Neuronal stem cell (in vitro differentiated cells): ENCODE measurements around the gene FOXL3. TPM values are rescaled to one million over a fixed set of nuclear protein-coding genes. Genes with fewer than 3 reads are reported as not detected.
"Not testable (repeated sequence)": the region's sequence is repeated elsewhere in the genome, so short reads cannot be mapped to it uniquely, and the experiment has no call there.

ENCODE experiments used
- DNase-seq: peaks from one replicate; pipeline ENCODE4 v3.0.0-alpha.2; 2013; ENCODE audit warnings: low spot score
- H2AFZ ChIP-seq: one replicate; pipeline ENCODE4 v1.6.1; 2013; ENCODE audit warnings: mild to moderate bottlenecking, low read length, inconsistent platforms
- H2AK5ac ChIP-seq: 2 replicates; pipeline ENCODE4 v1.6.1; 2013; ENCODE audit warnings: low read depth, mild to moderate bottlenecking, inconsistent platforms, low read length, moderate library complexity, mixed read lengths
- H2BK120ac ChIP-seq: 2 replicates; pipeline ENCODE4 v1.6.1; 2013; ENCODE audit warnings: low read depth, mild to moderate bottlenecking, inconsistent platforms, low read length, moderate library complexity, mixed read lengths
- H2BK12ac ChIP-seq: one replicate; pipeline ENCODE4 v1.6.1; 2013; ENCODE audit warnings: low read length, inconsistent platforms
- H2BK15ac ChIP-seq: 2 replicates; pipeline ENCODE4 v1.6.1; 2013; ENCODE audit warnings: mild to moderate bottlenecking, low read length, inconsistent platforms, mixed read lengths
- H2BK5ac ChIP-seq: one replicate; pipeline ENCODE4 v1.6.1; 2013; ENCODE audit warnings: inconsistent platforms, mild to moderate bottlenecking, low read length, moderate library complexity
- H3K14ac ChIP-seq: one replicate; pipeline ENCODE4 v1.6.1; 2013; ENCODE audit warnings: low read length, inconsistent platforms
- H3K18ac ChIP-seq: 2 replicates; pipeline ENCODE4 v1.6.1; 2013; ENCODE audit warnings: low read length, inconsistent platforms
- H3K23ac ChIP-seq: 2 replicates; pipeline ENCODE4 v1.6.1; 2013; ENCODE audit warnings: low read depth, mild to moderate bottlenecking, mixed read lengths, low read length, inconsistent platforms; ENCODE audit not compliant: poor library complexity
- H3K27ac ChIP-seq: replicated peaks from 3 replicates; pipeline ENCODE4 v1.5.1; 2013; ENCODE audit warnings: low read length, inconsistent platforms
- H3K27me3 ChIP-seq, 3 experiments: 2 replicates each; pipeline ENCODE4 v1.6.1; 2013; ENCODE audit warnings: low read length in 3 of 3, mild to moderate bottlenecking in 2 of 3, inconsistent platforms in 1 of 3, low read depth in 1 of 3, mixed read lengths in 1 of 3, moderate library complexity in 1 of 3; ENCODE audit not compliant: control insufficient read depth in 3 of 3, insufficient read depth in 3 of 3
- H3K36me3 ChIP-seq, 2 donors: replicated peaks in 1 of 2; 2 replicates each; pipeline ENCODE4 v1.6.1; 2013; ENCODE audit warnings: low read length in 2 of 2; ENCODE audit not compliant: control insufficient read depth in 2 of 2, insufficient read depth in 2 of 2
- H3K4ac ChIP-seq: 2 replicates; pipeline ENCODE4 v1.6.1; 2013; ENCODE audit warnings: inconsistent platforms, mild to moderate bottlenecking, low read length, moderate library complexity
- H3K4me1 ChIP-seq, 2 donors: 1 replicate in 1 of 2; 2 replicates in 1 of 2; pipeline ENCODE4 v1.6.1; 2013; ENCODE audit warnings: low read length in 2 of 2, low read depth in 1 of 2; ENCODE audit not compliant: control insufficient read depth in 2 of 2, insufficient read depth in 1 of 2
- H3K4me2 ChIP-seq: one replicate; pipeline ENCODE4 v1.6.1; 2013; ENCODE audit warnings: mild to moderate bottlenecking, low read length, inconsistent platforms; ENCODE audit not compliant: insufficient read depth, poor library complexity, severe bottlenecking
- H3K4me3 ChIP-seq, 2 donors: 2 replicates each; pipeline ENCODE4 v1.5.1; 2013; ENCODE audit warnings: low read length in 2 of 2, mild to moderate bottlenecking in 2 of 2, inconsistent platforms in 1 of 2, moderate library complexity in 1 of 2
- H3K79me1 ChIP-seq: one replicate; pipeline ENCODE4 v1.6.1; 2013; ENCODE audit warnings: low read depth, mild to moderate bottlenecking, inconsistent platforms, low read length, moderate library complexity
- H3K9ac ChIP-seq: one replicate; pipeline ENCODE4 v1.6.1; 2013; ENCODE audit warnings: mild to moderate bottlenecking, low read depth, low read length, inconsistent platforms; ENCODE audit not compliant: poor library complexity
- H3K9me3 ChIP-seq, 2 donors: replicated peaks in 1 of 2; 2 replicates each; pipeline versions ENCODE3 to v1.6.1; 2013; ENCODE audit warnings: low read length in 2 of 2, mild to moderate bottlenecking in 2 of 2, inconsistent platforms in 1 of 2, low read depth in 1 of 2, mixed read lengths in 1 of 2, moderate library complexity in 1 of 2; ENCODE audit not compliant: control insufficient read depth in 2 of 2, insufficient read depth in 1 of 2
- H4K8ac ChIP-seq: one replicate; pipeline ENCODE4 v1.6.1; 2013; ENCODE audit warnings: low read depth, mild to moderate bottlenecking, inconsistent platforms, low read length, moderate library complexity
- H4K91ac ChIP-seq: one replicate; pipeline ENCODE4 v1.6.1; 2013; ENCODE audit warnings: low read length, low read depth, mild to moderate bottlenecking, inconsistent platforms; ENCODE audit not compliant: poor library complexity
- WGBS, 2 donors: extraction: QIAGEN DNeasy Blood & Tissue Kit; methylation state at CpG; one replicate each; pipeline ENCODE4 v1.1.7; 2013; ENCODE audit warnings: missing lambda C conversion rate in 2 of 2, mixed read lengths in 1 of 2; ENCODE audit not compliant: insufficient read length in 2 of 2, insufficient replicate concordance in 1 of 2; ENCODE audit errors: extremely low coverage in 2 of 2; 5-methylcytosine and 5-hydroxymethylcytosine counted together
- polyA plus RNA-seq, 2 experiments: library from polyadenylated mRNA; stranded (reverse); fragments of 200-250 nt; gene quantifications; one replicate each; pipeline ENCODE4 v1.2.3, GENCODE V29; 2013

The FOXL3 gene
- polyA plus RNA-seq (2013, experiment 1 of 2), result not detected
- polyA plus RNA-seq (2013, experiment 2 of 2), result not detected

GRCh38 chr7:289756-290553, at the start of gene FOXL3:
Gene FOXL3, plus strand, starts transcription at chr7:290170. Its CDS starts 0 bp downstream, at chr7:290170.
- Histone ChIP-seq H2BK120ac (no peak within 1 kb of the TSS), H3K14ac (peak within 1 kb of the TSS; percentile 71), H3K9ac (no peak within 1 kb of the TSS), H4K8ac (no peak within 1 kb of the TSS), H3K4me3 (no peak within 1 kb of the TSS), H3K4ac (no peak within 1 kb of the TSS), H2AK5ac (peak within 1 kb of the TSS; percentile 79), H2AFZ (no peak within 1 kb of the TSS), H3K4me2 (peak within 1 kb of the TSS; percentile 33), H4K91ac (no peak within 1 kb of the TSS), H2BK5ac (no peak within 1 kb of the TSS), H3K36me3 (no peaks in the 10 kb centered on the region), H2BK12ac (peak within 1 kb of the TSS; percentile 58), H3K27me3 (peaks cover 14 to 46% (median 18%) of the 10 kb centered on the region in 3 experiments), H2BK15ac (no peak within 1 kb of the TSS), H3K23ac (peak within 1 kb of the TSS; percentile 73), H3K27ac (no peak within 1 kb of the TSS), H3K18ac (peak within 1 kb of the TSS; percentile 64), H3K79me1 (no peaks in the 10 kb centered on the region), H3K4me1 (no peaks in the 10 kb centered on the region), H3K9me3 (peaks cover 0 to 6% of the 10 kb centered on the region in 2 donors)
- no CpG with 5 or more reads among the region's 79 CpGs for WGBS, 2 donors
- no peak for DNase-seq

GRCh38 chr7:240887-241421, 49.0 kb upstream of the FOXL3 start:
- Histone ChIP-seq H3K9me3 (peaks cover 0 to 6% of the 10 kb centered on the region in 2 donors), H3K23ac (no peak overlapping the region), H3K4ac (no peak overlapping the region), H3K79me1 (peaks cover 2% of the 10 kb centered on the region), H4K91ac (no peak overlapping the region), H3K4me2 (peak overlapping the region; percentile 0), H3K4me3 (no peak overlapping the region), H3K36me3 (no peaks in the 10 kb centered on the region), H2BK120ac (no peak overlapping the region), H3K9ac (no peak overlapping the region), H2BK5ac (no peak overlapping the region), H4K8ac (no peak overlapping the region), H3K27ac (peak overlapping the region; percentile 39), H2BK15ac (no peak overlapping the region), H2AK5ac (no peak overlapping the region), H3K27me3 (no peaks in the 10 kb centered on the region), H2BK12ac (no peak overlapping the region), H2AFZ (no peak overlapping the region), H3K14ac (peak overlapping the region; percentile 90), H3K4me1 (peaks cover 0 to 4% of the 10 kb centered on the region in 2 donors), H3K18ac (peak overlapping the region; percentile 84)
- no peak for DNase-seq
- WGBS, 2 donors, result no CpG with 5 or more reads among the region's 16 CpGs

- Histone ChIP-seq H2AFZ (no peak overlapping the region), H3K18ac (peak overlapping the region; percentile 84), H3K9me3 (peaks cover 0 to 6% of the 10 kb centered on the region in 2 donors), H3K4ac (no peak overlapping the region), H3K4me2 (no peak overlapping the region), H3K4me3 (peak overlapping the region in 1 of 2 donors; percentile 60), H2AK5ac (no peak overlapping the region), H3K23ac (no peak overlapping the region), H3K9ac (peak overlapping the region; percentile 63), H2BK120ac (no peak overlapping the region), H3K14ac (peak overlapping the region; percentile 90), H3K79me1 (peaks cover 2% of the 10 kb centered on the region), H3K27me3 (no peaks in the 10 kb centered on the region), H3K27ac (peak overlapping the region; percentile 39), H3K36me3 (no peaks in the 10 kb centered on the region), H4K91ac (no peak overlapping the region), H4K8ac (no peak overlapping the region), H2BK12ac (no peak overlapping the region), H2BK15ac (no peak overlapping the region), H2BK5ac (no peak overlapping the region), H3K4me1 (peaks cover 0 to 4% of the 10 kb centered on the region in 2 donors)
- no CpG with 5 or more reads among the region's 13 CpGs for WGBS, 2 donors
- no peak for DNase-seq
Observed at GRCh38 chr7:241513-241912, 48.5 kb upstream of the FOXL3 start.

- H3K9me3 ChIP-seq, H3K4me3 ChIP-seq, H3K27ac ChIP-seq, H2BK5ac ChIP-seq, H3K36me3 ChIP-seq, H3K27me3 ChIP-seq, H2AFZ ChIP-seq, H2BK15ac ChIP-seq, H3K4me2 ChIP-seq, H3K18ac ChIP-seq, H4K8ac ChIP-seq, DNase-seq, H3K14ac ChIP-seq, H3K9ac ChIP-seq, H3K23ac ChIP-seq, H2BK12ac ChIP-seq, H3K4me1 ChIP-seq, H3K79me1 ChIP-seq, H3K4ac ChIP-seq, H2AK5ac ChIP-seq, H2BK120ac ChIP-seq, H4K91ac ChIP-seq: not testable (repeated sequence)
- WGBS, 2 donors, result no CpG with 5 or more reads among the region's 21 CpGs
Observed at GRCh38 chr7:242826-243579, 47.0 kb upstream of the FOXL3 start.
